GM21390 (cell line): ENCODE results near the gene ICA1.
A peak's percentile ranks its signal among the peaks of the same experiment; 100 is the strongest.
"Not testable (repeated sequence)": the region's sequence is repeated elsewhere in the genome, so short reads cannot be mapped to it uniquely, and the experiment has no call there.

Source experiments
- ATAC-seq: cut with Tn5 transposase; IDR thresholded peaks from one replicate; pipeline ENCODE4 v1.9.1; 2021; ENCODE audit not compliant: unreplicated experiment

ICA1 gene

DNA sequence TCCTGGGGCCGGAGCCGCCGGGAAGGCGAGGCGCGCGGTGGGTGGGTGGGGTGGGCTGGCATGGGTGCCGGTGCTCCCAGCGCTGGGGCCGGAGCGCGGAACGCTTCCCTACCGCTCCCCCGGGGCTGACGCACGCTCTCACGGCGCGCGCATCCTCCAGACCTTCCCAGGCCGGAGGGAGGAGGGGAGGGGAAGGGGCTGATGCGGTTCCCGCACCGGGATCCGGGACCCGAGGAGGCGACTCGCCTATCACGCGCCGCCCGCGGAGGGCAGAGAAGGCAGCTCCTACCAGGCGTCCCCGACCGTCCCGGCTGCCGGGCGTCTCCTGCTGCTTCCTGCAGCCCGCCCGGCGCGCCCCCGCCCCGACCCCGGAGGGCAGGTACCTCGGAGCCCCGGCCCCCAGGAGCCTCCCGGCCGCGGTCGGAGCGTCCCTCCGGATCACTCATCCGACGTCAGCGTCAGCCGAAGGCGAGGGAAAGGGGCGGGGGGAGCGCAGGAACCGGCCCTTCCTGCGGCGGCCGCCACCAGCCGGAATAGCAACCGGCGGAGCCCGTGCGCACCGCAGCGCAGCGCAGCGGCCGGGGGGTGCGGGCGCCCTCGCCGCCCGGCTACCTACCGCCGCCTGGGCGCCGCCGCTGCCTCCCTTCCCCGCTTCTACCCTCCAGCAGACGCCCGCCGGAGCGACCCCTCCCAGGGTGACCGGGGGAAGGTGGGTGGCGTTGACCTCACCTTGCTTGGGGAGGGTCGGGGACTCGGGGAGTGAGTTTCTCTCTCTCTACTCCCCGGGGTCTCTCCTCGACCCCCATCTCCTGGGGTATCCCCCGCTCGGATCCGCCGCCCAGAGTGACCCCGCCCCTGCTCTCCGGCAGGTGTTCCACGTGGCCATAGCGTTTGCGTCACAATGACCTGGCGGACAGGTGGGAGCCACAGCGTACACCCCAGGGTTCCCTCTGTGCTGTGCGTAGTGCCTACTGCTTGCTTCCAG is at the start of gene ICA1:
Gene ICA1 (minus strand): TSS at position 457 of the 985 bp plus-strand sequence. CDS start 26,241 bp downstream, outside the sequence.
- peak; percentile 65 for ATAC-seq

DNA sequence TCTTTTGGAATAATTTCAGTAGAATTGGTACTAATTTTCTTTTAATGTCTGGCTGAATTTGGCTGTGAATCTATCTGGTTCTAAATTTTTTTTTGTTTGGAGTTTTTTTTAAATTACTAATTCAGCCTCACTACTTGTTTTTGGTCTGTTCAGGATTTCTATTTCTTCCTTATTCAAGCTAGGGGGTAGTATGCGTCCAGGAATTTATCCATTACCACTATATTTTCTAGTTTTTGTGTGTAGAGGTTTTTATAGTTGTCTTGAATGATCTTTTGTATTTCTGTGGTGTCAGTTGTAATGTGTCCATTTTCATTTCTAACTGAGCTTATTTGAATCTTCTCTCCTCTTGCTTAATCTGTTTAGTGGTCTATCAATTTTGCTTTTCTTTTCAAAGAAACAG is 48.9 kb upstream of the ICA1 start:
- no peak for ATAC-seq

DNA sequence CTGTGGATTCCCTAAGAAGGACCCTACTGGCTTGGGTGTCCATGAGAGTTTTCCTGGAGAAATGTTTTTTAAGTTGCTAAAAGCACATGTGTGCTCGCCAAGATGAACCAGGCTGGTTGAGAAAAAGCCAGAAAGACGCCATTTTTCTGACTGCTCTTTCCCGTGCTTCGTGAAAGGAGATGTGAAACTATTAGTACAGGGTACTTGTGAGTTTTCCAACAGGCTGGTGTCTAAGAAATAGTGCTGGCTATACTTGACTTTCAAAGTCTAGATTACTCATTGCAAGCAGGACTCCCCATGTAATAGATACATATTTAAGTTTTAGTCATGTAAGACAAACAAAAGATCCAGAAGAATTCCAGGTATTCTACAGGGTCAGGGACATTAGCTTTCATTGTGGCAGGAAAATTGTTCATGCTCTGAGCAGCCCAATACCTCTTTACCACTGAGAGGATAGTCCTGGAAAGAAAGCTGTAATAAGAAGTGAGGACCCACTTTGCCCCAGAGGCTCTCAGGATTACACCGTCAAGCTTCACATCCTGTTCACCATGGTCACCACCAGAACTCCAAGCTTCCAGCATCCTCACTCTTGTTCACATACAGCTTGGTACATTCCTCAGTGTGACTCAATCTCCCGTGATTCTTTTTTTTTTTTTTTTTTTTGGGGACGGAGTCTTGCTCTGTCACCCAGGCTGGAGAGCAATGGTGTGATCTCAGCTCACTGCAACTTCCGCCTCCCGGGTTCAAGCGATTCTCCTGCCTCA is 43.8 kb upstream of the ICA1 start:
- ATAC-seq, result no peak

DNA sequence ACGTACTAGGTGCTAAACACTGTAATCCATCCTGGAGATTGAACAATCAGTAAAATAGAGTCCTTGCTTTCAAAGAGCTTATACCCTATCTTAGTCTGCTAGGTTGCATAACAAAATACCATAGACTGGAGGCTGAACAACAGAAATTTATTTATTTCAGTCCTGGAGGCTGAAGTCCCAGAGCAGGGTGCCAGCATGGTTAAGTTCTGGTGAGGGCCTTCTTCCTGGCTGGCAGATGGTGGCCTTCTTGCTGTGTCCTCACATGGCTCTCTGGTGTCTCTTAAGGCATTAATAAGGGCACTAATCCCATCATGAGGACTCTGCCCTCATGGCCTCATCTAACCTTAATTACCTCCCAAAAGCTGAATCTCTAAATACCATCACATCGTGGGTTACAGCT is 43.1 kb upstream of the ICA1 start:
- no peak for ATAC-seq

DNA sequence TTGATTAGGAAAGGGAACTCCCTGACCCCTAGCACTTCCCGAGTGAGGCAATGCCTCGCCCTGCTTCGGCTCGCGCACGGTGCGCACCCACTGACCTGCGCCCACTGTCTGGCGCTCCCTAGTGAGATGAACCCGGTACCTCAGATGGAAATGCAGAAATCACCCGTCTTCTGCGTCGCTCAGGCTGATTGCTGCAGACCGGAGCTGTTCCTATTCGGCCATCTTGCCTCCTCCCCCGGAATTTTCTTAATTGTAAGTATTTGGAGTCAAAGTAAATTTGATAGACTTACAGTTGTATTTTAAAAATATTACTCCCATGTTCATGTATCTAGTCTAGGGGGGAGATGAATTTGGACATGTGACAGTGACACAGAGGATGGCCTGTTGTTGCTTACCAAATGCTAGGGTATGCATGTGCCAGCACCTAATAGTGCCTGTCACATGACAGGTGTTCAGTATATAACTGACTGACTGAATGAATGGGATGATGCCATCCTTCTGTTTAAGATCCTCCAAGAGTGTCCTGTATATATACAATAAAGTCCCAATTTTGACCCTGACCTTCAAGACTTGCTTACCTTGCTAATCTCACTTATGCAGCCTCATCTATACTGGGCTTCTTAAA is 42.0 kb upstream of the ICA1 start:
- no peak for ATAC-seq

DNA sequence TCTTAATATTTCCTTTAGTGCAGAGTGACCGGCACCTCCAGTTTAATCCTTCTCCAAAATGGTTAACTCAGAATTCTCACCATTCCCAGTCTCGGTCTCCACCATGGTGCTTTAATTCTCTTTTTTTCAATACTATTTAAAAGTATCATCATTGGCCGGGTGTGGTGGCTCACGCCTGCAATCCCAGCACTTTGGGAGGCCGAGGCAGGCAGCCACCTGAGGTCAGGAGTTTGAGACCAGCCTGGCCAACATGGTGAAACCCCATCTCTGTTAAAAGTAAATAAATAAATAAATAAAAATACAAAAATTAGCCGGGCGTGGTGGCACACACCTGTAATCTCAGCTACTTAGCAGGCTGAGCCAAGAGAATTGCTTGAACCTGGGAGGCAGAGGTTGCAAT is 35.1 kb upstream of the ICA1 start:
- not testable (repeated sequence) for ATAC-seq

DNA sequence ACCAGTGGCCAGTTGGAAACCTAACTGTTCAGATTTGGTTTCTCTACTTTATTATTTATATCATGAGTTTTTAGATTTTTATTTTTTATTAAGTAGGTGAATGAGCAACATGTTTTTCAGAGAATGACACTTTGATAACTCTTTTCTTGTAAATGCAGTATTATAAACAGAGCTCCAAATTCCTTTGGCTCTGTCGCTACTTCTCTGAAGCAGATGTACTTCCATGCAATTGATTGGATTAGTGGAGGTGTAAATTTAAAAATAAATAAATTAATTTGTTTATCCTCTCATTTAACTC is 34.3 kb upstream of the ICA1 start:
- peak; percentile 6 for ATAC-seq

DNA sequence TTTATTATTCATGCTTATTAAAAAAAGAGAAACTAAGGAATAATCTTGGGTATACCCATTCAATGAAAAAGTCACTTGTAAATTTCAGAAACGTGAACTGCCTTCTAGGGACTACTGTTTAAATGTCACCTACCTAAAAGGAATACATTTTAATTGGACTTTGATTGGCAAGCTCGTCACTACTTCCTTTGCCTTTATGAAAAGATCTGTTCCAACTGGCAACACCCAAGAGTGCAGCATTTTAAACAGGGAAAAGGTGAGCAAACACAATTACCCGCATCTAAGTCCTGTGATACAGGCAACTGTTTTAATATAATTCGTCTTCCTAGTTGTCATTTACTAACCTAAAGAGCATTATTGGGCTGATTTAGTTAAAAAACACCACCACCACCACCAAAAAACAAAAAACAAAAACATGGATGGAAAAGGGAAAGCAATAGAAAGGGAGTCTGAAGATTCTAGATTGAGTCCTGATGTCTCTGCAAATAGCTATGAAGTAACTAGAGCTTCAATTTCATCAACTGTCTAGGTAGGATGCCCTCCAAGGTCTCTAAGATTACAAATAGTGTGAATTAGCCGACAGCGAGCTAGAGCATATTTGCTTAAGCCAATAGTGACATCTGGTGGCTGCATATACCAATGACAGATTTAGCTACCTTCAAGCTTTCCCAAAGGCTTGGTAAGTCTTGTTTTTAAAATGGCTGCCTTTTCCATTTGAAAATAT is 33.8 kb upstream of the ICA1 start:
- ATAC-seq, result peak; percentile 100

DNA sequence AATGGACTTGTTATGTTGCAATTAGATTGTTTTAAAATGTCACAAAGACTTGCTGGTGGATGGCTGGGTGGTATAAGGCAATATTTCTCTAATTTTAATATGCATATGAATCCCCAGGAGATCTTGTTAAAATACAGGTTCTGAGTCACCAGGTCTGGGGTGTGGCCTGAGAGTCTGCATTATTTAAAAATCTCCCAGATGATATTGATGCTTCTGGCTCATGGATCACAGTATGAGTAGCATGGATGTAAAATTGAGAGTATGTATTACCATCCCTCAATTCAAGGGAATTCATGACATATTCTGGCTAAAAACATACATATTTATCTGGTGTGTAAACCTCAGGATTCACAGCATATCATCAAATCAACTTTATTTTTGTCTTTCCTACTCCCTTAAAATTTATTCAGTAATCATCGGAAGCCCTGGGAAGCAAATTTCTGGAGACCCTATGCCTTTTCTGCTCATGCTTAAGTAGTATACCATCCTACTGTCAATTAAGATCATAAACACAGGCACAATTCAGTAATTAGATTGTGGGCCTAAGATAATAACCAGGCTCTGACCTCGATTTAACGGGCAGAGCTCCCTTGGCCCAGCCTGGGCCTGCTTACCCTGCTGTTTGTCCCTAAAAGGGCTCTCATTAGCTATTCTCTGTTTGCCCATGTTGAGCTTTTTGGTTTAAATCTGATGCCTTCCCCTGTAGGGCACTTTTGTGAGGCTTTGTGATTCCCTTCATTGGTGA is 29.6 kb upstream of the ICA1 start:
- ATAC-seq, result no peak

DNA sequence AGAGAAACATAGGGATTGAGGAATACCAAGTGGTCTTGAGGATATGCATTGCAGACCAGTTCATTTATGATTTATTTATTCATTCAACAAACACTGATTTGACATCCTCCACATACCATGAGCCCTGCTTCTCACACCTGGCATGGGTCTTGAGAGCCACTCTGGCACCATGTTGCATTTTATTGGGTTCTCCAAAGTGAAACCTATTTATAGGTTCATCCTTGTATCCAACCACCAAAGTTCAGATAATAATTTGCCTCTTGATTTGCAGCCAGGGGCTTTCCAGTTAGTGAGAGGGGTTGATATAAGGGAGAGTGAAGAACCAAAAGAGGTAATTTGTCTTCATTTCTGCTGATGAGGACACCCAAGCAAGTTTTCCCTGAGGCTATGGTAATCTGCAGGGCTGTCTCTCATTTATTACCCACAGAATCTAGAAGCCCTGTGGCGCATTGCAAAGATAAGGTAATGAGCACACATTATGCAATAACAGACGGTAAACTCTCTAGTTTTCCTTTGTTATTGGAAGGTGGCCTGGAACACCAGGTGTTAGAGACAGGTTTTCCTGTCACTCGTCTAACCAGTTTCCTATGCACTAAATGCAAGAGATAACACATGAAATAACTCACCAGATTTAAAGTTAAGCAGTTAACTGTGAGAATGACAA is 28.8 kb upstream of the ICA1 start:
- no peak for ATAC-seq

DNA sequence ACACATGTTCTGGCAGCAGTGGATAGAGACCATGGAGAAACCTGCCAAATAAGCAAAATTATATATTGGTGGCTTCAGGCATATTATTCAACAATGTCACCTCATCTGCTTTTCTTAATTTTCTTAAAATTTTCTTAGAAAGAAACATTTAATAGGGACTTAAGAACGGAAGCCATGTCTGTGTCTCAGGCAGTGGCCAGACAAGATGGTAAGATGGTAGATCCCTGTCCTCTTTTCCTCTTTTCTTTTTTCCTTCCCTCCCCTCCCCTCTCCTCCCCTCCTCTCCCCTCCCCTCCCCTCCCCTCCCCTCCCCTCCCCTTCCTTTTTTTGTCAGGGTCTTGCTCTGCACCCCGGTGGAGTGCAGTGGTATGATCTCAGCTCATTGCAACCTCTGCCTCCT is 24.2 kb upstream of the ICA1 start:
- no peak for ATAC-seq

DNA sequence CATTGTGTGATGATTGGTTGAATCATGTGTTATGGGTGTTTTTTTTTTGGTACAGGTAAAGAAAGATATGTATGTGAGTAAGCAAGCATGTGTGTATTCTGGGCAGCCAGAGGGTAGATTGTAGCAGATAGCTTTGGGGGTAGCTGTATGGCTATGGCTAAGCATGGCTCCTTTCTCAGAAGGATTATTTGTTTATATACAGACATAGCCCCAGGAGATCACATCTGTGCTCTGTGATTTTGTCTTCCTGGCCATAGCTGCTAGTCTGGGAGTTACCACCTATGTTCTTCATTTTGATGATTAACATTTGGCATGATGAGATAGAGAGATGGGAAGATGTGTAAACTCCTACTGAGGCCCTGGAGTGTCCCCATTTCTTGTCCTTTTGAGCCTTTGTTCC is 23.2 kb upstream of the ICA1 start:
- no peak for ATAC-seq

DNA sequence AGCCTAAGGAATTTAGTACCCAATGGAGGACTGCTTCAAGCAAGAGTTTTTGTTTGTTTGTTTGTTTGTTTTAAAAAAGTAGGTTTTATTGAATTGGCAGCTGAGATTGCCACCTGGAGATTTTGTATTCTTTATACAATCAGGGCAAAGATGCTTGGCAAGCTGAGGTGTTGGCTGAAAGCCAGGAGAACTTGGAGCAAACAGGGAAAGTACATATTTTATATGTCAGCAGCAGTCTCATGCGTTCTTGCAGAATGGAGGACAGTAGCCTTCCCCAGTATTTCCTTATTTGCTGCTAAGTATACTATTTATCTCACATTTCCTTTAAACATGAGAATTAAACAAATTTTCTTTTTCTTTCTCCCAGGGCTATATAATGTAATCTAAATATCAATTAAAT is 22.6 kb upstream of the ICA1 start:
- no peak for ATAC-seq

DNA sequence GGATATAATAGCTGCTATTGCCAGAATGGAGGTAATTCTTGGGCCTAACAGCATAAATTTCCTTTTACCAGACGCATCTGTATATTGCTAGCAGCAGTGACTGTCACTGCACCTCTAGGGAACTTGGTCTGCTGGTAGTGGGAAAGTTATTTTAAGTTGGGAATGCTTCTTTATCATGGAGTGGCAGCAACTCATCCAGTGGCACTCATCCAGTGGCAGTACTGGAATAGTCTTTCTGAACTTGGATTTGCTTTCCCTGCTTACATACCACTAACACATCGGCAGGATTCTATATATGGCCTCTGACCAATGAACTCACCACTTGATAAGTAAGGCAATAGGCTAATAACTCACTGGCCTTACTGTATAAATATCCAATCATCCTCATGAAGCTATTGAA is 22.0 kb upstream of the ICA1 start:
- no peak for ATAC-seq

DNA sequence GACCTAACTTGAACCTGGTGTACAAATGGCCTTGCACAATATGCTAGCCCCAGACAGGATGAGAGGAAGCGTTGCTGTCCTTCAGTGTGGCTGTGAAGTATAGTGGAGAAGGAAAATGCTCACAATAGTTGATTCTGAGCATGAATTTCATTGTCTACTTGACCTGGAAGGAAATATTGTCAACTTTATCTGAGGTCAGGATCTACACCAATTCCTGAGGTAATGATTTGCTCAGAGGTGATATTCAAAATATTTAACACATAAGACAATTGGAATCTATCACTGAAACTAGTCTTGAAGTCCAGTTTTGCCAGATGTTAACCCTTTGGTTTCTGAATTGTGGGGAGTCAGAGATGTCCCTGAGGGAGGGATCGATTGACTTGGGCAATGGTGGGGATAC is 20.9 kb upstream of the ICA1 start:
- no peak for ATAC-seq

DNA sequence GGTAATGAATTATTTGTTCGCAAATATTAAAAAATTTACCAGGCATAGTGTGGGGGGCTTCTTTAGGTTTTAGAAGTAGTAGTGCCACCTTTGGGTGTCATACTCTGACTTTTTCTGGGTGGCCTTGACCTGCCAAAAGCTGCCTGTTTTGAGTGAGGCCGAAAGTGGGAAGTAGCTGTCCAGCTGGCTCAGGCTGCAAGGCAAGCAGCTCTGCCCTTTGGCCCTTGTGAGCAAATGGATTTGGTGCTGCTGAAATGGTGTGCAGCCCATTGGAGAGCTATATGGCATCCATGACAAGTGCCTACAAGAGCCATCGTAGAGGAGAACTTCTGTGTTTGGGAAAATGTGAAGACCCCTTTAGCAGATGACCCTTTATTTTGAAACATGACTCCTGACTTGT is 20.2 kb upstream of the ICA1 start:
- no peak for ATAC-seq

DNA sequence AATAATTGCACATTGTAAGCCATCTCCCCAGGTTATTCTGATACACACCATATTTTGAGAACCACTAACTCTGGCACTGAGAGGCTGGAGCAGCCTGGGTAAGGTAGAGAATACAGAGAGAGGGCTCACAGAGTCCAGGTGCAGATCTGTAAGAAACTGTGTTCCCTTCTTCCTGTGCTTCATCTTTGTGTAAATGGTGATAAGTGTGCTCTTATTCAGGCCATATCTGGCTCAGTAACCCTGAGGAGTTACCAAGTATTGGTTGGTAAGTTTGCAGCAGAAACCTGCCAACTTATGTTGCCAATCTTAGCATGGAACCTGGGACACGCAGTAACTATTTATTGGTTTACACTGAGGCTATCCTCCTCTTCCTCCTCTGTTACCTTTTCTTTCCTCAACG is 16.2 kb upstream of the ICA1 start:
- no peak for ATAC-seq

DNA sequence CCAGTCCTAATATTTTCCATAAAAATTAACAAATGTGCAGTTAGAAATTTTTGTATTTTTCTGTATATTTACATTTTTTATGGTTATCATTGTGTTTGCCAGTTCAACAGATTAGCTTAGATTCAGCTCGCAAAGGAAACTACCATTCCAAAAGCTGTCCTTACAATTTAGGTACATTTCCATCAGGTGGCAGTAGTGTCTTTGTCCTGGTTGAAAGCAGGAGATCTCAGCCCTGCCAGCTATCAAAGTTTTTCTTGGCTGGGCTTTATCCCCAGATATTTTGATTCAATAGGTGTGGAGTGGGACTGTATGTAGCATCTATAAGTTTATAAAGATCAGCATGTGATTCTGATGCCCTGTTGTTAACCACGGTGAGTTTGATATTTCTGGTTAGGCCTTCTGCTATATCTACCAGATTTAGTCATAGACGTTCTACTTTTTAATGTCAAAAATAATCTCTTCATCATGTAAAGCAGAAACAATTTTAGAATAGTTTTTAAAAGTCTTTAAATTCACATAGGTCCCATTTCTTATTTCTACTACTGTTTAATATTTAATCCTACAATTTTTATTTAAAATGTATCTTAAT is 15.5 kb upstream of the ICA1 start:
- ATAC-seq, result no peak

DNA sequence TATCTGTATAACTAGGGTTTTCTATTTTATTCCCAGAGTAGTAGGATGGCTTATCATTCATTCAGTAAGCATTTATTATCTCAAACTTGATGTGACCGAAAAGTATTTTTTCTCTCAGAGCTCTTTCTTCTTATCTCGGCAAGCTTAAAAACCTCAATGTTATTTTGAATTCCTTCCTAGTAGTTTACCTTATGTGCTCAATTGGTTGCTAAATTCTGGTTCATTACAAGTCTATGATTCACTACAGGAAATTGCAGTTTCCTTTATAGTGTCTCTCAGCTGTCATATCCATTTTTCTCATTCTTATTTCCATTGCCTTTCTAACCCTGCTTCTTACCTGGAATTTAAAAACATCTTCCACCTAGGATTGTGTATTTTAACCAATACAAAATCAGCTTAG is 12.6 kb upstream of the ICA1 start:
- no peak for ATAC-seq

DNA sequence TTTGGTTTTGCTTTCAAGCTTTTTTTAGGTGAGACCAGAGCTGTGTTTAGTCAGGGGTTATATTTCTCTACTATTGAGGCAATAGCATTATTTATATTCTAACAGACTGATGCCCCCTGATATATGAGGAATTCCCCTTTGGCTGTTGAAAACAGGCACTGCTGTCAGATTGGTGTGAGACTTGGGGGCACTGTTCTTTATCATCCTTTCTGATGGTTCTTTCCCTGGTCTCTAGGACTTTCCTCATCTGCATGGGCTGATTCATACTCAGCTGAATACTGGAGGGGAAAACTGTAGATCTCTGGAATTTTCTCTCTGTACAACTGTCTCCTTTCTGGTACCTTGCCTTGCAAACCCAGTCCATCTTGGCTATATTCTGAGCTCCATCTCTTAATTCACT is 10.0 kb upstream of the ICA1 start:
- ATAC-seq, result no peak
